Neural cell (in vitro differentiated cells): Measurements from ENCODE around the gene NCLN. TPM values are rescaled to one million over a fixed set of nuclear protein-coding genes. Genes with fewer than 3 reads are reported as not detected.

ENCODE experiments used
- H2AFZ ChIP-seq: fragments of 200-600, 300-800 bp; sonication (generic), shearing (Covaris generic); 2 replicates; pipeline ENCODE4 v1.6.0; 2014; ENCODE audit warnings: low read depth, mild to moderate bottlenecking, antibody characterized with exemption, low read length, moderate library complexity
- H3F3A ChIP-seq: fragments of 200-600 bp; shearing (Covaris generic); 2 replicates; pipeline ENCODE4 v1.6.1; 2016; ENCODE audit warnings: mild to moderate bottlenecking, moderate library complexity, mixed read lengths, antibody characterized with exemption, low read length; ENCODE audit not compliant: insufficient read depth, poor library complexity, severe bottlenecking
- H3K27ac ChIP-seq: fragments of 200-600, 300-800 bp; sonication (generic), shearing (Covaris generic); 2 replicates; pipeline ENCODE4 v1.5.1; 2014; ENCODE audit warnings: mild to moderate bottlenecking, low read length, moderate library complexity
- H3K27me3 ChIP-seq: fragments of 300-800, 200-600 bp; sonication (generic), shearing (Covaris generic); 2 replicates; pipeline ENCODE4 v1.6.0; 2014; ENCODE audit warnings: mild to moderate bottlenecking, low read depth, low read length, moderate library complexity; ENCODE audit not compliant: insufficient read depth
- H3K36me3 ChIP-seq: fragments of 300-800, 200-600 bp; sonication (generic), shearing (Covaris generic); 2 replicates; pipeline ENCODE4 v1.5.1; 2014; ENCODE audit warnings: mild to moderate bottlenecking, antibody characterized with exemption, low read length, moderate library complexity; ENCODE audit not compliant: insufficient read depth
- H3K4me2 ChIP-seq: fragments of 300-800, 200-600 bp; sonication (generic), shearing (Covaris generic); 2 replicates; pipeline ENCODE4 v1.6.0; 2014; ENCODE audit warnings: mild to moderate bottlenecking, low read length
- H3K4me3 ChIP-seq: fragments of 300-800, 200-600 bp; sonication (generic), shearing (Covaris generic); 2 replicates; pipeline ENCODE4 v1.5.1; 2014; ENCODE audit warnings: mild to moderate bottlenecking, low read length, moderate library complexity
- H3K79me2 ChIP-seq: fragments of 200-600 bp; shearing (Covaris generic); replicated peaks from 2 replicates; pipeline ENCODE4 v1.6.0; 2014; ENCODE audit warnings: mild to moderate bottlenecking, low read length, moderate library complexity; ENCODE audit not compliant: insufficient read depth
- H3K9ac ChIP-seq: fragments of 300-800, 200-600 bp; sonication (generic), shearing (Covaris generic); 2 replicates; pipeline ENCODE4 v1.6.1; 2016; ENCODE audit warnings: mild to moderate bottlenecking, low read length, mixed read lengths
- H3K9me2 ChIP-seq: fragments of 200-600 bp; shearing (Covaris generic); 2 replicates; pipeline ENCODE4 v1.6.1; 2016; ENCODE audit warnings: mild to moderate bottlenecking, low read length, mixed read lengths; ENCODE audit not compliant: insufficient read depth
- H3K9me3 ChIP-seq: fragments of 200-600, 300-800 bp; sonication (generic), shearing (Covaris generic); 2 replicates; pipeline ENCODE4 v1.6.1; 2016; ENCODE audit warnings: mild to moderate bottlenecking, mixed run types, low read length, moderate library complexity, mixed read lengths
- H4K20me1 ChIP-seq: fragments of 200-600 bp; shearing (Covaris generic); 2 replicates; pipeline ENCODE4 v1.6.1; 2016; ENCODE audit warnings: mild to moderate bottlenecking, mixed run types; ENCODE audit not compliant: insufficient read depth
- EP300 ChIP-seq: fragments of 450-650 bp; conservative IDR thresholded peaks from 2 replicates; pipeline ENCODE4 v1.6.1; 2014; ENCODE audit warnings: antibody characterized with exemption, mild to moderate bottlenecking, moderate library complexity; ENCODE audit not compliant: poor library complexity, severe bottlenecking
- EZH2 ChIP-seq: fragments of 200-600, 300-800 bp; shearing (Covaris generic), sonication (generic); IDR thresholded peaks from 2 replicates; pipeline ENCODE4 v1.6.1; 2014; ENCODE audit warnings: antibody characterized with exemption, low read length, borderline replicate concordance, mild to moderate bottlenecking; ENCODE audit not compliant: insufficient read depth, poor library complexity, severe bottlenecking
- MXI1 ChIP-seq: fragments of 450-650 bp; conservative IDR thresholded peaks from 2 replicates; pipeline ENCODE4 v1.6.1; 2014; ENCODE audit warnings: antibody characterized with exemption, mild to moderate bottlenecking; ENCODE audit not compliant: poor library complexity, severe bottlenecking
- POLR2AphosphoS5 ChIP-seq: IDR thresholded peaks from 2 replicates; pipeline ENCODE4 v1.6.1; 2012
- RAD21 ChIP-seq: fragments of 450-650 bp; conservative IDR thresholded peaks from 2 replicates; pipeline ENCODE4 v1.6.1; 2014; ENCODE audit warnings: antibody characterized with exemption, mild to moderate bottlenecking, moderate library complexity
- REST ChIP-seq: IDR thresholded peaks from 2 replicates; pipeline ENCODE4 v1.6.1; 2012; ENCODE audit warnings: borderline replicate concordance
- SMC3 ChIP-seq: fragments of 450-650 bp; conservative IDR thresholded peaks from 2 replicates; pipeline ENCODE4 v1.6.1; 2014; ENCODE audit warnings: antibody characterized with exemption, mild to moderate bottlenecking, moderate library complexity; ENCODE audit not compliant: poor library complexity
- TAF1 ChIP-seq: IDR thresholded peaks from 2 replicates; pipeline ENCODE4 v1.6.1; 2012; ENCODE audit warnings: low read depth
- polyA plus RNA-seq: library from polyadenylated mRNA; depleted of rRNA; stranded (reverse); fragments of >200 nt; gene quantifications from 2 replicates; pipeline ENCODE4 v1.2.3, GENCODE V29; 2014

Gene NCLN
- polyA plus RNA-seq, 1 donor from 2014 or later: 23.5 TPM

GRCh38 chr19:3136684-3137055, 49.1 kb upstream of the NCLN start:
- Histone ChIP-seq H2AFZ (no peak overlapping the region), H3K79me2 (no peaks in the 10 kb centered on the region), H3K4me2 (no peak overlapping the region), H3K27me3 (no peaks in the 10 kb centered on the region), H4K20me1 (no peaks in the 10 kb centered on the region), H3F3A (no peaks in the 10 kb centered on the region), H3K9me3 (no peaks in the 10 kb centered on the region), H3K36me3 (no peaks in the 10 kb centered on the region), H3K27ac (no peak overlapping the region), H3K9me2 (no peaks in the 10 kb centered on the region), H3K4me3 (no peak overlapping the region), H3K9ac (no peak overlapping the region)
- TF ChIP-seq RAD21: no peak
- no peak for TF ChIP-seq SMC3
- TF ChIP-seq EP300: no peak
- no peak for TF ChIP-seq POLR2AphosphoS5

GRCh38 chr19:3137119-3137518, 48.6 kb upstream of the NCLN start:
- no peak overlapping the region for H3K4me3 ChIP-seq
- H3K27ac ChIP-seq: no peak overlapping the region

GRCh38 chr19:3138268-3138667, 47.5 kb upstream of the NCLN start:
- Histone ChIP-seq H3K27me3 (no peaks in the 10 kb centered on the region), H3F3A (no peaks in the 10 kb centered on the region), H3K9ac (no peak overlapping the region), H3K27ac (no peak overlapping the region), H3K9me3 (no peaks in the 10 kb centered on the region), H3K4me3 (no peak overlapping the region), H3K36me3 (no peaks in the 10 kb centered on the region), H3K79me2 (no peaks in the 10 kb centered on the region), H3K4me2 (no peak overlapping the region), H3K9me2 (no peaks in the 10 kb centered on the region), H2AFZ (no peak overlapping the region), H4K20me1 (no peaks in the 10 kb centered on the region)
- TF ChIP-seq EZH2: no peak
- no peak for TF ChIP-seq SMC3
- no peak for TF ChIP-seq RAD21
- TF ChIP-seq EP300: no peak
- TF ChIP-seq TAF1: no peak
- no peak for TF ChIP-seq MXI1
- no peak for TF ChIP-seq REST
- no peak for TF ChIP-seq POLR2AphosphoS5

More at GRCh38 chr19:3137119-3137518, 48.6 kb upstream of the NCLN start:
- H3K9ac ChIP-seq: no peak overlapping the region
- H3K27me3 ChIP-seq: no peaks in the 10 kb centered on the region
- H3K79me2 ChIP-seq: no peaks in the 10 kb centered on the region
- H4K20me1 ChIP-seq: no peaks in the 10 kb centered on the region
- no peaks in the 10 kb centered on the region for H3K9me2 ChIP-seq
- H3K36me3 ChIP-seq: no peaks in the 10 kb centered on the region
- no peaks in the 10 kb centered on the region for H3F3A ChIP-seq
- H3K9me3 ChIP-seq: no peaks in the 10 kb centered on the region
- no peak overlapping the region for H3K4me2 ChIP-seq
- no peak for TF ChIP-seq EP300
- H2AFZ ChIP-seq: no peak overlapping the region
